ENCODE data around the gene NSUN4. TPM values are rescaled to one million over a fixed set of nuclear protein-coding genes. Genes with fewer than 3 reads are reported as not detected.

The NSUN4 gene
- total RNA-seq, 1 donor from 2014 or later = 15.5 TPM

Other genes with a start within 250 kb of the NSUN4 start
- gene PIK3R3, start 208.2 kb upstream of the NSUN4 start, total RNA-seq = 26.9 TPM
- 0.75 TPM for gene TSPAN1, start 165.7 kb upstream of the NSUN4 start, total RNA-seq
- not detected for gene P3R3URF, start 164.3 kb upstream of the NSUN4 start, total RNA-seq
- gene POMGNT1, start 142.4 kb upstream of the NSUN4 start, total RNA-seq = 110 TPM
- 4.8 TPM for gene LURAP1, start 137.5 kb upstream of the NSUN4 start, total RNA-seq
- gene RAD54L, start 93.0 kb upstream of the NSUN4 start, total RNA-seq = 0.48 TPM
- gene LRRC41, start 37.2 kb upstream of the NSUN4 start, total RNA-seq = 33.6 TPM
- 1,143 TPM for gene UQCRH, start 37.1 kb upstream of the NSUN4 start, total RNA-seq
- gene FAAH, start 53.5 kb downstream of the NSUN4 start, total RNA-seq = 4.8 TPM
- not detected for gene DMBX1, start 149.0 kb downstream of the NSUN4 start, total RNA-seq
- not detected for gene KNCN, start 210.8 kb downstream of the NSUN4 start, total RNA-seq